ENCODE results near the gene B3GNT5. TPM values are rescaled to one million over a fixed set of nuclear protein-coding genes. Genes with fewer than 3 reads are reported as not detected.

Gene B3GNT5
- total and polyA plus RNA-seq, 9 of the 15 experiments (the other 6 are each of a cell fraction or from before 2014, with no cell fraction given), result 8.8 to 23.8 (median 14.4) TPM

DNA sequence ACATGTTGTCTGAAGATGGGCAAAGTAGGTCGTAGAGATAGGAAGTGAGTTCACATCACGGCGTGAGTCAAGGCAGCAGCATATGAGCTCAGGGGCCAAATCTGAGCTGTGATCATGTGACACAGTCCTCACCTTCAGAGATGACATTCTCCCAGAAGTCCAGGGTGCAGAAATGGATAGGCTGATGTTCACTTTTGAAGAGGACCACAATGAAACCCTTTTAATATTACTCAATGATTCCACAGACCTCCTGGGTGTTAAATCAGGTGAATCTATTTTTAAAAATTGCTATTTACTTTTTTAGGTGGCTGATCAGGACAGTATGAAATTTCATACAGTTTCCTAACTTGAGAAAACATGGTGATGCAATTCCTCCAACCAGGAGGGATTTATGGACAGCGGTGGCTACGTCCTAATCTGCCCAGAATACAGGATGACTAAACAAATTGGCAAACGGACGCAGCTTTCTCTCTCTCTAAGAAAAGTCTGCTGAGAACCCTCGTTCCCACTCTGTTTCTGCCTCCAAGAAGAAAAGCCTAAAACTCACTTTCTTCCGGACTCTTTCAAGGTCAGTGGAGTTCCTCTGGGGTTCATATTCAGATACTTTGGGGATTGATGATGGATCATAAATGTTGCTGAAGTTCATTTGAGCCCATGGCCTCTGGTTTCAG lies 34.4 kb downstream of the B3GNT5 start (continued):
- TF ChIP-seq SIX5 (IDR thresholded peaks at IDR 0.05; ENCODE audit: borderline replicate concordance in 1 of 2, insufficient read depth in 1 of 2, low read depth in 1 of 2, low read length in 2 of 2) (no peak), SMAD1 (IDR thresholded peaks at IDR 0.05; ENCODE audit: low read depth, low read length, partially characterized antibody) (no peak), RBFOX2 (IDR thresholded peaks at IDR 0.05; ENCODE audit: low read depth, low read length) (peak; percentile 48; the same call in 1 of the 2 replicates), CTBP1 (IDR thresholded peaks at IDR 0.05; ENCODE audit: borderline replicate concordance) (peak; percentile 49; the same call in 1 of the 2 replicates), NBN (IDR thresholded peaks at IDR 0.05; ENCODE audit: low read depth) (no peak; the same call in 1 of the 2 replicates), RCOR1 (IDR thresholded peaks at IDR 0.05; ENCODE audit: borderline replicate concordance in 1 of 2, low read depth in 2 of 2, low read length in 2 of 2) (peak in 1 of 2 experiments; percentile 55; a peak in 2 of 4 replicates), ZNF584 (CRISPR knock-in tag; IDR thresholded peaks at IDR 0.05; ENCODE audit: low read depth) (peak; percentile 88), PURB (CRISPR knock-in tag; IDR thresholded peaks at IDR 0.05; ENCODE audit: low read depth) (no peak), RBM34 (IDR thresholded peaks at IDR 0.05; ENCODE audit: borderline replicate concordance, insufficient read depth, low read length) (no peak), PHF21A (IDR thresholded peaks at IDR 0.05; ENCODE audit: borderline replicate concordance, low read depth) (peak; percentile 39; the same call in 1 of the 2 replicates), YBX1 (IDR thresholded peaks at IDR 0.05) (no peak), MEF2D (tag; conservative IDR thresholded peaks at IDR 0.05; ENCODE audit: low read depth) (peak; percentile 61), HNRNPL (IDR thresholded peaks at IDR 0.05; ENCODE audit: low read depth, low read length) (no peak), CBX2 (IDR thresholded peaks at IDR 0.05; ENCODE audit: insufficient read depth, low read length, poor library complexity, severe bottlenecking) (no peak), POLR3G (IDR thresholded peaks at IDR 0.05; ENCODE audit: extremely low read depth, insufficient read length, insufficient replicate concordance) (no peak), SMARCC2 (IDR thresholded peaks at IDR 0.05; ENCODE audit: low read depth) (peak; percentile 55; the same call in 1 of the 2 replicates), HEY1 (CRISPR knock-in tag; IDR thresholded peaks at IDR 0.05; ENCODE audit: borderline replicate concordance) (no peak), POLR2AphosphoS5 (IDR thresholded peaks at IDR 0.05; ENCODE audit: control insufficient read depth, insufficient read depth, low read depth, low read length) (peak; percentile 32; the same call in 1 of the 2 replicates), ZC3H4 (CRISPR knock-in tag; IDR thresholded peaks at IDR 0.05; ENCODE audit: borderline replicate concordance) (no peak)
- TF ChIP-seq, protein P1, sequence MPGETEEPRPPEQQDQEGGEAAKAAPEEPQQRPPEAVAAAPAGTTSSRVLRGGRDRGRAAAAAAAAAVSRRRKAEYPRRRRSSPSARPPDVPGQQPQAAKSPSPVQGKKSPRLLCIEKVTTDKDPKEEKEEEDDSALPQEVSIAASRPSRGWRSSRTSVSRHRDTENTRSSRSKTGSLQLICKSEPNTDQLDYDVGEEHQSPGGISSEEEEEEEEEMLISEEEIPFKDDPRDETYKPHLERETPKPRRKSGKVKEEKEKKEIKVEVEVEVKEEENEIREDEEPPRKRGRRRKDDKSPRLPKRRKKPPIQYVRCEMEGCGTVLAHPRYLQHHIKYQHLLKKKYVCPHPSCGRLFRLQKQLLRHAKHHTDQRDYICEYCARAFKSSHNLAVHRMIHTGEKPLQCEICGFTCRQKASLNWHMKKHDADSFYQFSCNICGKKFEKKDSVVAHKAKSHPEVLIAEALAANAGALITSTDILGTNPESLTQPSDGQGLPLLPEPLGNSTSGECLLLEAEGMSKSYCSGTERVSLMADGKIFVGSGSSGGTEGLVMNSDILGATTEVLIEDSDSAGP (CRISPR knock-in tag; IDR thresholded peaks at IDR 0.05), result no peak
- TF ChIP-seq, protein P2, sequence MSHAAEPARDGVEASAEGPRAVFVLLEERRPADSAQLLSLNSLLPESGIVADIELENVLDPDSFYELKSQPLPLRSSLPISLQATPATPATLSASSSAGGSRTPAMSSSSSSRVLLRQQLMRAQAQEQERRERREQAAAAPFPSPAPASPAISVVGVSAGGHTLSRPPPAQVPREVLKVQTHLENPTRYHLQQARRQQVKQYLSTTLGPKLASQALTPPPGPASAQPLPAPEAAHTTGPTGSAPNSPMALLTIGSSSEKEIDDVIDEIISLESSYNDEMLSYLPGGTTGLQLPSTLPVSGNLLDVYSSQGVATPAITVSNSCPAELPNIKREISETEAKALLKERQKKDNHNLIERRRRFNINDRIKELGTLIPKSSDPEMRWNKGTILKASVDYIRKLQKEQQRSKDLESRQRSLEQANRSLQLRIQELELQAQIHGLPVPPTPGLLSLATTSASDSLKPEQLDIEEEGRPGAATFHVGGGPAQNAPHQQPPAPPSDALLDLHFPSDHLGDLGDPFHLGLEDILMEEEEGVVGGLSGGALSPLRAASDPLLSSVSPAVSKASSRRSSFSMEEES (CRISPR knock-in tag; IDR thresholded peaks at IDR 0.05), result peak; percentile 95
- TF ChIP-seq, protein P3, sequence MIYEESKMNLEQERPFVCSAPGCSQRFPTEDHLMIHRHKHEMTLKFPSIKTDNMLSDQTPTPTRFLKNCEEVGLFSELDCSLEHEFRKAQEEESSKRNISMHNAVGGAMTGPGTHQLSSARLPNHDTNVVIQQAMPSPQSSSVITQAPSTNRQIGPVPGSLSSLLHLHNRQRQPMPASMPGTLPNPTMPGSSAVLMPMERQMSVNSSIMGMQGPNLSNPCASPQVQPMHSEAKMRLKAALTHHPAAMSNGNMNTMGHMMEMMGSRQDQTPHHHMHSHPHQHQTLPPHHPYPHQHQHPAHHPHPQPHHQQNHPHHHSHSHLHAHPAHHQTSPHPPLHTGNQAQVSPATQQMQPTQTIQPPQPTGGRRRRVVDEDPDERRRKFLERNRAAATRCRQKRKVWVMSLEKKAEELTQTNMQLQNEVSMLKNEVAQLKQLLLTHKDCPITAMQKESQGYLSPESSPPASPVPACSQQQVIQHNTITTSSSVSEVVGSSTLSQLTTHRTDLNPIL (CRISPR knock-in tag; IDR thresholded peaks at IDR 0.05), result no peak
